ENCODE data around the gene AMPD3. TPM values are rescaled to one million over a fixed set of nuclear protein-coding genes. Genes with fewer than 3 reads are reported as not detected.

AMPD3 gene
- total RNA-seq, 1 experiment from 2014 or later, result 5.9 TPM

GRCh38 chr11:10488934-10489691, 34.0 kb downstream of the AMPD3 start:
- peak; percentile 18 for DNase-seq
- no peak overlapping the region; the same call in 1 of the 2 replicates for H3K14ac ChIP-seq (ENCODE audit: insufficient read depth, low read length)
- H2BK15ac ChIP-seq (ENCODE audit: low read depth, low read length), result no peak overlapping the region
- no peaks in the 10 kb centered on the region for H3K27me3 ChIP-seq (ENCODE audit: insufficient read depth, low read length)
- no peaks in the 10 kb centered on the region for H3K9me3 Mint-ChIP-seq
- H3K9me3 ChIP-seq (ENCODE audit: control insufficient read depth, low read depth, low read length), result no peaks in the 10 kb centered on the region
- H3K23me2 ChIP-seq (ENCODE audit: insufficient read length, low read depth, low read length, poor library complexity, severe bottlenecking), result no peaks in the 10 kb centered on the region
- H3K27ac Mint-ChIP-seq, result peak overlapping the region in 1 of 3 experiments; percentile 26; a peak in 1 of 7 replicates
- H3K4me3 Mint-ChIP-seq, result no peak overlapping the region
- H3K36me3 Mint-ChIP-seq (ENCODE audit: insufficient read depth in 1 of 3, low read depth in 3 of 3), result peaks cover 5 to 15% (median 5%) of the 10 kb centered on the region in 3 experiments
- no peaks in the 10 kb centered on the region for H3K79me1 ChIP-seq (ENCODE audit: insufficient read depth, low read depth, low read length, poor library complexity, severe bottlenecking)
- WGBS (ENCODE audit: extremely low coverage, insufficient read length, low lambda C conversion rate), result no CpG with 5 or more reads among the region's 11 CpGs
- H3K4ac ChIP-seq (ENCODE audit: low read depth, low read length), result no peak overlapping the region
- no peak overlapping the region for H4K8ac ChIP-seq (replicated peaks; ENCODE audit: insufficient read length, low read depth, low read length)
- H2AK5ac ChIP-seq (ENCODE audit: insufficient read length, low read length), result no peak overlapping the region
- no peaks in the 10 kb centered on the region for H3K27me3 Mint-ChIP-seq (ENCODE audit: low read depth)
- no peak overlapping the region for H2BK20ac ChIP-seq (ENCODE audit: low read depth, low read length, poor library complexity, severe bottlenecking)
- H3K4me1 Mint-ChIP-seq, result peaks cover 22 to 27% of the 10 kb centered on the region in 2 experiments
- no peaks in the 10 kb centered on the region for H4K20me1 ChIP-seq (ENCODE audit: control insufficient read depth, insufficient read depth, insufficient read length)
- H2BK12ac ChIP-seq (ENCODE audit: insufficient read length, low read depth, low read length), result no peak overlapping the region
- no peaks in the 10 kb centered on the region for H3K79me2 ChIP-seq (ENCODE audit: insufficient read depth, low read length)
- H4K91ac ChIP-seq (ENCODE audit: insufficient read length, low read depth, low read length), result no peak overlapping the region
- H3K23ac ChIP-seq (ENCODE audit: insufficient read length, low read depth, low read length), result no peak overlapping the region
- H3K27ac ChIP-seq (ENCODE audit: insufficient read length, low read depth, low read length), result no peak overlapping the region
- no peak overlapping the region for H2BK5ac ChIP-seq (ENCODE audit: insufficient read length, low read length)
- H3K56ac ChIP-seq (ENCODE audit: insufficient read length, low read depth, low read length), result no peak overlapping the region
- H3K18ac ChIP-seq (ENCODE audit: insufficient read length, low read depth, low read length), result peak overlapping the region; percentile 21
- H3T11ph ChIP-seq (ENCODE audit: low read length), result no peak overlapping the region
- no peak overlapping the region for H3K4me2 ChIP-seq (ENCODE audit: insufficient read depth, insufficient read length, low read length)
- no peak for TF ChIP-seq CTCF (conservative IDR thresholded peaks at IDR 0.05)
- no peak overlapping the region for H3K9ac ChIP-seq (ENCODE audit: extremely low read depth, insufficient read length, low read length)
- peaks cover 3% of the 10 kb centered on the region; the same call in 1 of the 2 replicates for H3K4me1 ChIP-seq (ENCODE audit: insufficient read depth, low read length)
- no peak overlapping the region for H2AFZ ChIP-seq (ENCODE audit: low read length)
- H2BK120ac ChIP-seq (ENCODE audit: low read depth, low read length, poor library complexity, severe bottlenecking), result no peak overlapping the region
- H4K5ac ChIP-seq (ENCODE audit: insufficient read length, low read depth, low read length), result no peak overlapping the region
